Stimulated activated naive CD8-positive, alpha-beta T cell treated with anti-CD3 and anti-CD28 coated beads, Interleukin-15, amount 100 ng/mL, for 72 hours (primary cell): Measurements from ENCODE around the gene HEBP2.

Experiments
- ATAC-seq: fragments of 150-1000 bp; cut with Tn5 transposase; 2 replicates; pipeline ENCODE4 v1.10.0; 2021; ENCODE audit warnings: mild to moderate bottlenecking, moderate library complexity
- DNase-seq, 2 donors: peaks; one replicate each; pipeline ENCODE4 v3.0.0; 2021 to 2022
- H3K27ac Mint-ChIP-seq, 2 donors: one replicate each; pipeline ENCODE4 v1.8.0; 2022; ENCODE audit warnings: mild to moderate bottlenecking in 2 of 2, mixed read lengths in 2 of 2, moderate library complexity in 2 of 2
- H3K27me3 Mint-ChIP-seq: one replicate; pipeline ENCODE4 v1.8.0; 2022; ENCODE audit warnings: mixed read lengths
- H3K4me1 Mint-ChIP-seq: one replicate; pipeline ENCODE4 v1.8.0; 2022; ENCODE audit warnings: mild to moderate bottlenecking, mixed read lengths
- H3K4me3 Mint-ChIP-seq, 2 donors: one replicate each; pipeline ENCODE4 v1.8.0; 2022; ENCODE audit warnings: mild to moderate bottlenecking in 2 of 2, mixed read lengths in 2 of 2, moderate library complexity in 1 of 2
- H3K9me3 Mint-ChIP-seq, 2 donors: one replicate each; pipeline ENCODE4 v1.8.0; 2022; ENCODE audit warnings: mixed read lengths in 2 of 2

HEBP2 gene

DNA sequence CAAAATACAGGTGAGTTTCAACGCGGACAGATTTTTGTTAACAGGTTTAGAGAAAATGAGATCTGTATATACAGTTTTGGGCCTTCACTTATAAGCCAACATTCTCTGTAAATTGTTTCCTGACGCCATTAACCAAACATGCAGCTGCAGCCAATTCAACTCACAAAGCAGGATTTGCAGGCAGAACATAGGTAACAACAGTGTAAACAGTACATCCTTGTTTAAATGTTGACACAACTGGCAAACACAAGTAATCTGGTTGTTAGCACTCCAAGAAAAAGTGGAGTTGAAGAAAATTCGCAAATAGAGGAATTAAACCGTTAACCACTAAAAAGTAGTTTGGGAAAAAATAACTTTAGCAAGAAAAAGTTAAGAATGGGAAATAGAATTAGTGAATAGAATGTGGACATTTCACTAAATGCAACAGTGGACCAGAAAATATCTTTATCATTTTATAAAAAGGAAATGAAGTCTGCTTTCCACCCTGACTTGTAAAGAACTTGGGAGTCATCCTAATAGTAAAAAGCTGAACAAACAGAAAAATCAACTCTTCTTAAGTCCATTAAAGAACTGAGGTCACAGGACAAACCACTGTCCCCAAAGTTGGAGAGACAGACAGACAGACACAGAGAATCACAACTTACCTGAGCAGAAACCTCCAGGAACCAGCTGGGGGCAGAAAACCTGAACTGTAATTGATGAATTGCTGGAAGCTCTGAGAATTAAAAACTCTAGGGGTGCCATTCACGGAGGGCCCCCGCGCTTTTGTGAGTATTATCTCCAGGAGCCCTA is 16.2 kb upstream of the HEBP2 start:
- Mint-ChIP-seq H3K9me3 (no peaks in the 10 kb centered on the region), H3K4me3 (no peak overlapping the region), H3K4me1 (no peaks in the 10 kb centered on the region), H3K27me3 (peaks cover 9% of the 10 kb centered on the region), H3K27ac (no peak overlapping the region)
- DNase-seq (no peak), ATAC-seq (no peak)

DNA sequence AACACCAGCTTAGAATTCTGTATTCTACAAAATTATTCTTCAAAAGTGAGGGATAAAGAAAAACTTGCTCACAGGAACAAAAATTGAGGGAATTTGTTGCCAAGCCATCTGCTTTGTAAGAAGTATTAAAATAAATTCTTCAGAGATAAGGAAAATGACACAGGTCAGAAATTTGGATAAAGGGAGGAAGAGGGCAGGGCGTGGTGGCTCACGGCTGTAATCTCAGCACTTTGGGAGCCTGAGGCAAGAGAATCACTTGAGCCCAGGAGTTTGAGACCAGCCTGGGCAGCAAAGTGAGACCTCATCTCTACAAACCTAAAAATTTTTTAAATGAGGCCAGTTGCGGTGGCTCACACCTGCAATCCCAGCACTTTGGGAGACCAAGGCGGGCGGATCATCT is 14.5 kb upstream of the HEBP2 start:
- Mint-ChIP-seq H3K4me1 (no peaks in the 10 kb centered on the region), H3K9me3 (no peaks in the 10 kb centered on the region), H3K27ac (no peak overlapping the region), H3K4me3 (no peak overlapping the region), H3K27me3 (peaks cover 9% of the 10 kb centered on the region)
- DNase-seq (no peak), ATAC-seq (no peak)

DNA sequence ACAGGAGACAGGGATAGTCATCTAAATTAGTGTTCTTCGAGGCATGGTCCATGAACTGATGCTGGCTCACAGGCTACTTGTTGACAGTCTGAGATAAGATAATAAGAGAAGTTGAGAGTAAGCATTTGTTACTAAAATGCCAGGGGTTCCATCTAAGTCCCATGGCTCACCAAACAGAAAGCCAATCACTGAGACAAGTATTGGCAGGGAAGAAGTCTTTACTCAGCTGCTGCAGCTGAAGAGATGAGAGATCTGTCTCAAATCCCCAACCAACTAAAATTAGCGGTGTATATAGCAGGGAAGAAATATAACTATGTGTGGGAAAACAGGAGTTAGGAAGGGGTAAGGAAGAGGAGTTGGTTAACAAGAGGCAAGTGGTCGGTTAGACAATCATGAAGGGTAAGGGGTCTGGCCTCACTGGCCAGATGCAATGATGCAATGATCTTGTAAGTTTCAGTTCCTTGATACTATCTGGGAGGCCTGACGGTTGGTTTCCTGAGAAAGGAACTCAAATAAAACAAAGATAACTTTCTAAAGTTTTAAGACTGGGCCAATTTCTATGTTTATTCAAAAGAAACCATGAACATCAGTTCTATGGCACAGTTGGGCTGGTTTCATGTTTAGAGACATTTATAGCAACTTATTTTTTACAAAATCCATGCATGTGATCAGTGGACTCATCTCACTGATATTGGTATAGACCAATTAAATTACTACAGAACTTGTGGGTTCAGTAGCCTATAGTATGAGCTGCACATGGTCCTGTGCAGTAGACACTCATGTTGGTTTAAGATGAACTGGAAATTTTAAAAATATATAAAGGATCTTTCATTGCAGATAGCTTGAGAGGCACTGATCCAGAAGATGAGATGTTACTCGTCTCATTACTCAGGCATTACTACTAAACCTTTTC is 9.9 kb upstream of the HEBP2 start:
- Mint-ChIP-seq H3K27ac (peak overlapping the region in 1 of 2 donors; percentile 29), H3K4me1 (no peaks in the 10 kb centered on the region), H3K27me3 (peaks cover 2% of the 10 kb centered on the region), H3K4me3 (no peak overlapping the region), H3K9me3 (no peaks in the 10 kb centered on the region)
- DNase-seq (no peak), ATAC-seq (no peak)

DNA sequence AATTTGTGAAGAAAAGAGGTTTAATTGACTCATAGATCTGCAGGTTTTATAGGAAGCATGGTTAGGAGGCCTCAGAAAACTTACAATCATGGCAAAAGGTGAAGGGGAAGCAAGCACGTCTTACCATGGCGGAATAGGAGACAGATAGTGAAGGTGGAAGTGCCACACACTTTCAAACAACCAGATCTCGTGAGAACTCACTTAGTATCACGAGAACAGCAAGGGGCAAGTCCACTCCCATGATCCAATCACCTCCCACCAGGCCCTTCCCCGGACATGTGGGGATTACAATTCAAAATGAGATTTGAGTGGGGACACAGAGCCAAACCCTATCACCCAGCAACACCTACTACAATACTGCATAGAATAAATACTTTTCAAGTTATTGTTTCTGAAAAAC is 7.3 kb upstream of the HEBP2 start:
- Mint-ChIP-seq H3K9me3 (no peaks in the 10 kb centered on the region), H3K27me3 (no peaks in the 10 kb centered on the region), H3K27ac (no peak overlapping the region), H3K4me3 (no peak overlapping the region), H3K4me1 (no peaks in the 10 kb centered on the region)
- no peak for DNase-seq
- ATAC-seq: no peak

DNA sequence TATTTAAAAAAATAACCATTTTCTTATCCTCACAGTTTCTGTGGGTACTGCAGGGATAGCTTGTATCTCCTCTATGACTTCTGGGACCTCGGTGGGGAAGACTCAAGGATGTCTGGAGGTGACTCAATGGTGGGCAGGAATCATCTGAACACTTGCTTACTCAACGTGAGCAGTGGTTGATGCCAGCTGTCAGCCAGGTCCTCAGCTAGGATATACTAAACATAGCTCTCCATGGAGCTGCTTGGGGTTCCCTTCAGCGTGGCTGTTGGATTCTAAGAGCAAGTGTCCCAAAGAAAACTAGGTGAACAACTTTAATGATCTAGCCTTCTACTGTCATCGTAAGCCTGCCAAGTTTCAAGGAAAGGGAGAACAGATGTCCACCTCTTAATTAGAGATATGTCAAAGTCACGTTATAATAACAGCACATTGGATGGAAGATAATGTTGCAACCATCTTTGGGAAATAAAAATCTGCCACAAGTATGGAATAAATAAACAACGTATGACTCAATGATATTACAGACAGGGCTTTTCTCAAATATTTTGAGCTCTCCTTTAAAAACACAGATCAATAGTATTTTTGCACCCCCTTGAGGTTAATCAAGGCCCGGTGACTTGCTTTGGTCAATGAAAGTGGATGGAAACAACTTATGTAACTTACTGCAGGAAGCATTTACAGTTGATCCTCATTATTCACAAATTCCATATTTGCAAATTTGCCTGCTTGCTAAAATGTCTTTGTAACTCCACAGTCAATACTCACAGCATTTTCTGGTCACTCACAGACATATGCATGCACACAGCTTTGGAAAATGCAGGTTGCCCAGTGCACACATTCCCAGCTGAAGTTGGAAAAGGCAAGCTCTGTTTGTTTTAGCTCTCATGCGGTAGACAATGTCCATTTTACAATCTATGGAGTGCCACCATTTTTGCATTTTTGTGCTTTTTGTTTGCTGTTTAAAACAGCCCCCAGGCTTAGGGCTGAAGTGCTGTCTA is 6.6 kb upstream of the HEBP2 start:
- Mint-ChIP-seq H3K9me3 (no peaks in the 10 kb centered on the region), H3K27me3 (no peaks in the 10 kb centered on the region), H3K27ac (no peak overlapping the region), H3K4me1 (no peaks in the 10 kb centered on the region), H3K4me3 (no peak overlapping the region)
- DNase-seq (no peak), ATAC-seq (no peak)

DNA sequence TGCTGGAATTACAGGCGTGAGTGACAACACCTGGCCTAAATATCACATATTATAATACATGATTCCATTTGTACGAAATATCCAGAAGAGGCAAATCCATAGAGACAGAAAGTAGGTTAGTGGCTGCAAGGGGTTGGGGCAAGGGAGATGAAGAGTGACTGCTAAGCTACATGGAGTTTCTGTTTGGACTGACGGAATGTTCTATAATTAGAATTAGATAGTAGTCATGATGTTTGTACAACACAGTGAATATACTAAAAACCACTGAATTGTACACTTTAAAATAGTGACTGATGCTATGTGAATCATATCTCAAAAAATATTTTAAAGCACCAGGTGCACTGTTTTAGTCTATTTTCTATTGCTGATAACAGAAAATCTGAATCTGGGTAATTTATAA is 3.7 kb upstream of the HEBP2 start:
- ATAC-seq (no peak), DNase-seq (no peak)
- Mint-ChIP-seq H3K4me1 (peaks cover 17% of the 10 kb centered on the region), H3K27me3 (no peaks in the 10 kb centered on the region), H3K9me3 (no peaks in the 10 kb centered on the region), H3K27ac (no peak overlapping the region), H3K4me3 (no peak overlapping the region)

DNA sequence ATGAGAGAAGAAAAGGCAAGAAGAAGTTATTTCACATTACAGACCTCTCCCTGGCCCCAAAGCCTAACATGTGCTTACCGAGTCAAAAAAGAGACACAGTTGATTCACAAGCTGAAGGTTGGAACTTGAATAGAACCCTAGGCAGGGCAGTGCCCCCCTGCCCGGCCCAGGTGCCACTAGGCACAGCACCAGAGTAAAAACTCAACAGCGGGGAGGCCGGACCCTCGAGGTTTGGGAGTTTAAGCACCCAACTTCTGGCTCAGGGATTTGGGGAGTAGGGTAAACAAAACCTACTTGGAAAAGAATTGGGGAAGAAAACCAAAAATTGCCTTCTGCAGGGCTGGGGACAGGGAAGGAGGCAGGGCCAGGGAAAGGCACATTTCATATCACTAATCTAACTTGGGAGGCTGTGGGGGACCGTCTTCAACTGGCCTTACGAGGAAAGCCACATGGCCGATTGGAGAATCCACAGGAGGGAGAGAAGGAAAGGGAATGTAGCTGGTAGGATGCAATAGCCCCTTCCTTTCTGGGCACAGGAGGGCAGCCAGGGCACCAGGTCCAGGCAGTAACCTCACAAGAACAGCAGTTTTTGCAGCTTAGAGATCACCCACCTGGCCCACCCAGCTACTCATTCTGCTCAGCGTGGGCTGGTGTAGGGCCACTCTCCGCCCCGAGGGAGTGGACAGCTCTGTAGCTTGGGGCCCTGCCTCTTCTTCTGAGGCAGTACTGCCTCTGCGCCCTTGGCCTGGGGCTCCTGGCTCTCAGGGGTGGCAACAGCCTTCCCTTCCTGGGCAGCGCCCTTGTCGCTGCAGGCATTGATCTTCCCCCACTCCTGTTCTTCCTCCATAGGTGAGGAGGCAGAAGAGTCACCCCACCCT is 1.8 kb upstream of the HEBP2 start:
- Mint-ChIP-seq H3K9me3 (no peaks in the 10 kb centered on the region), H3K4me1 (peaks cover 26% of the 10 kb centered on the region), H3K27ac (peak overlapping the region in 1 of 2 donors; percentile 7), H3K4me3 (peak overlapping the region in 1 of 2 donors; percentile 5), H3K27me3 (no peaks in the 10 kb centered on the region)
- no peak for ATAC-seq
- no peak for DNase-seq

GRCh38 chr6:138402838-138403187 is 1.2 kb upstream of the HEBP2 start:
- H3K27me3 Mint-ChIP-seq: no peaks in the 10 kb centered on the region
- ATAC-seq: no peak
- no peak for DNase-seq
- peaks cover 26% of the 10 kb centered on the region for H3K4me1 Mint-ChIP-seq
- no peaks in the 10 kb centered on the region for H3K9me3 Mint-ChIP-seq
- H3K4me3 Mint-ChIP-seq: peak overlapping the region; percentile 75 to 89
- H3K27ac Mint-ChIP-seq: peak overlapping the region; percentile 24 to 94

DNA sequence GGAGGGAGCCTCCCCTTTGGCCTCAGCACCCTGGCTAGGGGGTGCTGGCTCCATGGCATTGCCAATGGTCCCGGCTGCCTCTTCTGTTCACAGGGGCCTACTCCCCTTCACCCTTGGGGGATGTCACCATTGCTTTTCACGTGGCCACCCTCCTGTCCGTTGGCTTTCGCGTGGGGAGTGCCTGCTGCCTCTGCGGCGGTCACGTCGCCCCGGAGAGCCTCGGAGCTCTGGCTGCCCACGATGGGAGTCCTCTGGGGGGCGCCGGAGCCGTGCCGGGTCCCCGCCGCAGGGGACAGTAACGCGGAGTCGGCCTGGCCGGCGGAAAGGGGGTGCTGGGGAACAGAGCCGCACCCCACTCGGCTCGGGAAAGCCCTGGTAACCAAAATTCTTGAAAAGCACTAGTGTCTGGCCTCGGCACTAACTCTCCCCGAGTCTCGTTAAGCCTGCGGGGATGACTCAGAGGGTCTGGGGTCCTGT is 661 bp upstream of the HEBP2 start:
- no peaks in the 10 kb centered on the region for H3K27me3 Mint-ChIP-seq
- DNase-seq (peak; percentile 49 to 56), ATAC-seq (peak; percentile 45)
- H3K4me3 Mint-ChIP-seq: peak overlapping the region; percentile 75 to 89
- H3K4me1 Mint-ChIP-seq: peaks cover 26% of the 10 kb centered on the region
- no peaks in the 10 kb centered on the region for H3K9me3 Mint-ChIP-seq
- H3K27ac Mint-ChIP-seq: peak overlapping the region; percentile 80 to 94

GRCh38 chr6:138404666-138405337 is 779 bp downstream of the HEBP2 start:
- DNase-seq: peak in 1 of 2 donors; percentile 42
- Mint-ChIP-seq H3K27ac (peak overlapping the region; percentile 41 to 88), H3K9me3 (no peaks in the 10 kb centered on the region), H3K4me1 (peaks cover 31% of the 10 kb centered on the region), H3K27me3 (no peaks in the 10 kb centered on the region), H3K4me3 (peak overlapping the region; percentile 82 to 88)
- ATAC-seq: peak; percentile 1

GRCh38 chr6:138405816-138406413 is 1.9 kb downstream of the HEBP2 start:
- ATAC-seq (no peak), DNase-seq (no peak)
- Mint-ChIP-seq H3K27me3 (no peaks in the 10 kb centered on the region), H3K27ac (no peak overlapping the region), H3K4me3 (peak overlapping the region in 1 of 2 donors; percentile 35), H3K4me1 (peaks cover 40% of the 10 kb centered on the region), H3K9me3 (no peaks in the 10 kb centered on the region)

- ATAC-seq (no peak), DNase-seq (no peak)
- Mint-ChIP-seq H3K27ac (no peak overlapping the region), H3K4me3 (no peak overlapping the region), H3K27me3 (no peaks in the 10 kb centered on the region), H3K4me1 (peaks cover 46% of the 10 kb centered on the region), H3K9me3 (no peaks in the 10 kb centered on the region)
Measured at GRCh38 chr6:138406443-138406842, 2.4 kb downstream of the HEBP2 start.

DNA sequence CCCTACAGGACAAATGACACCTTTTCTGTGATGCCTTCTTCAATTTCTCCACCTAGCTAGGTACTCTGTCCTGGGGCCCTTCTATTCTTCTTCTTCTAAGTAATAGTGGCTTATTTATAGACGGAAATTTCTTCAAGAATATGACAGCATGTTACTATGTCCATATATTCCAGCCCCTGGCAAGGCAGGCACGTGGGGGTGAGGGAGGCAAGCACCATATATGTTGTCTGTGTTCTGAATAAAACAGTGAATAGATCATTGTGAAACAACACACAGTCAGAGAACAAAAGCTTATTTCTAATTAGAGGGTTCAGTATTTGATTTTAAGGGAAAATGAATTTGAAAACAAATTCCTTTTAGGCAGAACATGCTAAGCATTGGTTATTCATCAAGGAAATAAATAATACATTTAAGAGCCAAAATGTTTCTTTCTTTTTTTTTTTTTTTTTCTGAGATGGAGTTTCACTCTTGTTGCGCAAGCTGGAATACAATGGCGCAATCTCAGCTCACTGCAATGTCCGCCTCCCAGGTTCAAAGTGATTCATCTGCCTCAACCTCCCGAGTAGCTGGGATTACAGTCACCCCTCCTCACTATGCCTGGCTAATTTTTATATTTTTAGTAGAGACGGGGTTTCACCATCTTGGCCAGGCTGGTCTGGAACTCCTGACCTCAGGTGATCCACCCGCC is 6.2 kb downstream of the HEBP2 start:
- ATAC-seq (no peak), DNase-seq (no peak)
- Mint-ChIP-seq H3K27ac (no peak overlapping the region), H3K27me3 (no peaks in the 10 kb centered on the region), H3K4me1 (peaks cover 35% of the 10 kb centered on the region), H3K9me3 (no peaks in the 10 kb centered on the region), H3K4me3 (no peak overlapping the region)
